ENCODE results near the gene CCDC174.

The CCDC174 gene

GRCh38 chr3:14609941-14610340 is 41.6 kb upstream of the CCDC174 start:
- FAIRE-seq = no peak
- TF ChIP-seq PAX5 (IDR thresholded peaks at IDR 0.05; ENCODE audit: insufficient read depth, low read length, severe bottlenecking) = no peak

GRCh38 chr3:14614189-14614588 is 37.4 kb upstream of the CCDC174 start:
- DNase-seq (ENCODE audit: insufficient read length, low spot score) = no peak
- TF ChIP-seq POLR2A (IDR thresholded peaks at IDR 0.05; ENCODE audit: low read depth, low read length) = no peak
- no peak for TF ChIP-seq PAX5 (IDR thresholded peaks at IDR 0.05; ENCODE audit: insufficient read depth, low read length, severe bottlenecking)
- no peak for TF ChIP-seq POLR2AphosphoS5 (IDR thresholded peaks at IDR 0.05; ENCODE audit: low read depth, low read length)
- TF ChIP-seq TAF1 (IDR thresholded peaks at IDR 0.05; ENCODE audit: low read depth, low read length) = no peak
- TF ChIP-seq POU2F2 (IDR thresholded peaks at IDR 0.05; ENCODE audit: low read depth, low read length) = no peak
- no peak for TF ChIP-seq SPI1 (IDR thresholded peaks at IDR 0.05; ENCODE audit: low read depth, low read length)
- no peak for FAIRE-seq

More at GRCh38 chr3:14609941-14610340, 41.6 kb upstream of the CCDC174 start:
- DNase-seq (ENCODE audit: insufficient read length, low spot score) = no peak

GRCh38 chr3:14614862-14615261 is 36.7 kb upstream of the CCDC174 start:
- FAIRE-seq = no peak
- no peak for DNase-seq (ENCODE audit: insufficient read length, low spot score)
- TF ChIP-seq POLR2AphosphoS5 (IDR thresholded peaks at IDR 0.05; ENCODE audit: low read depth, low read length) (no peak), POU2F2 (IDR thresholded peaks at IDR 0.05; ENCODE audit: low read depth, low read length) (no peak), PAX5 (IDR thresholded peaks at IDR 0.05; ENCODE audit: insufficient read depth, low read length, severe bottlenecking) (no peak), SPI1 (IDR thresholded peaks at IDR 0.05; ENCODE audit: low read depth, low read length) (no peak), TAF1 (IDR thresholded peaks at IDR 0.05; ENCODE audit: low read depth, low read length) (no peak), POLR2A (IDR thresholded peaks at IDR 0.05; ENCODE audit: low read depth, low read length) (no peak)

- DNase-seq (ENCODE audit: insufficient read length, low spot score) (no peak), FAIRE-seq (no peak)
- TF ChIP-seq TAF1 (IDR thresholded peaks at IDR 0.05; ENCODE audit: low read depth, low read length) = no peak
- TF ChIP-seq POLR2A (IDR thresholded peaks at IDR 0.05; ENCODE audit: low read depth, low read length) = no peak
- TF ChIP-seq PAX5 (IDR thresholded peaks at IDR 0.05; ENCODE audit: insufficient read depth, low read length, severe bottlenecking) = no peak
- TF ChIP-seq POLR2AphosphoS5 (IDR thresholded peaks at IDR 0.05; ENCODE audit: low read depth, low read length) = no peak
- no peak for TF ChIP-seq SPI1 (IDR thresholded peaks at IDR 0.05; ENCODE audit: low read depth, low read length)
- no peak for TF ChIP-seq POU2F2 (IDR thresholded peaks at IDR 0.05; ENCODE audit: low read depth, low read length)
Measured at GRCh38 chr3:14616606-14617507, 34.7 kb upstream of the CCDC174 start.

GRCh38 chr3:14617508-14618023 is 34.0 kb upstream of the CCDC174 start:
- FAIRE-seq = no peak

GRCh38 chr3:14619605-14620004 is 32.0 kb upstream of the CCDC174 start:
- no peak for FAIRE-seq
- no peak for TF ChIP-seq POLR2A (IDR thresholded peaks at IDR 0.05; ENCODE audit: low read depth, low read length)
- no peak for TF ChIP-seq SPI1 (IDR thresholded peaks at IDR 0.05; ENCODE audit: low read depth, low read length)
- no peak for TF ChIP-seq POLR2AphosphoS5 (IDR thresholded peaks at IDR 0.05; ENCODE audit: low read depth, low read length)
- no peak for TF ChIP-seq PAX5 (IDR thresholded peaks at IDR 0.05; ENCODE audit: insufficient read depth, low read length, severe bottlenecking)
- no peak for TF ChIP-seq POU2F2 (IDR thresholded peaks at IDR 0.05; ENCODE audit: low read depth, low read length)
- no peak for TF ChIP-seq TAF1 (IDR thresholded peaks at IDR 0.05; ENCODE audit: low read depth, low read length)
- DNase-seq (ENCODE audit: insufficient read length, low spot score) = no peak

More at GRCh38 chr3:14617508-14618023, 34.0 kb upstream of the CCDC174 start:
- TF ChIP-seq TAF1 (IDR thresholded peaks at IDR 0.05; ENCODE audit: low read depth, low read length) = no peak
- TF ChIP-seq SPI1 (IDR thresholded peaks at IDR 0.05; ENCODE audit: low read depth, low read length) = no peak
- TF ChIP-seq POLR2A (IDR thresholded peaks at IDR 0.05; ENCODE audit: low read depth, low read length) = no peak
- no peak for TF ChIP-seq PAX5 (IDR thresholded peaks at IDR 0.05; ENCODE audit: insufficient read depth, low read length, severe bottlenecking)
- TF ChIP-seq POLR2AphosphoS5 (IDR thresholded peaks at IDR 0.05; ENCODE audit: low read depth, low read length) = no peak
- no peak for TF ChIP-seq POU2F2 (IDR thresholded peaks at IDR 0.05; ENCODE audit: low read depth, low read length)
- no peak for DNase-seq (ENCODE audit: insufficient read length, low spot score)

GRCh38 chr3:14620512-14620911 is 31.1 kb upstream of the CCDC174 start:
- DNase-seq (ENCODE audit: insufficient read length, low spot score) (no peak), FAIRE-seq (no peak)
- no peak for TF ChIP-seq POLR2A (IDR thresholded peaks at IDR 0.05; ENCODE audit: low read depth, low read length)
- TF ChIP-seq POU2F2 (IDR thresholded peaks at IDR 0.05; ENCODE audit: low read depth, low read length) = no peak
- TF ChIP-seq SPI1 (IDR thresholded peaks at IDR 0.05; ENCODE audit: low read depth, low read length) = no peak
- TF ChIP-seq PAX5 (IDR thresholded peaks at IDR 0.05; ENCODE audit: insufficient read depth, low read length, severe bottlenecking) = no peak
- TF ChIP-seq POLR2AphosphoS5 (IDR thresholded peaks at IDR 0.05; ENCODE audit: low read depth, low read length) = no peak
- no peak for TF ChIP-seq TAF1 (IDR thresholded peaks at IDR 0.05; ENCODE audit: low read depth, low read length)

- TF ChIP-seq POLR2A (IDR thresholded peaks at IDR 0.05; ENCODE audit: low read depth, low read length) = no peak
- TF ChIP-seq SPI1 (IDR thresholded peaks at IDR 0.05; ENCODE audit: low read depth, low read length) = no peak
- no peak for TF ChIP-seq POU2F2 (IDR thresholded peaks at IDR 0.05; ENCODE audit: low read depth, low read length)
- TF ChIP-seq POLR2AphosphoS5 (IDR thresholded peaks at IDR 0.05; ENCODE audit: low read depth, low read length) = no peak
- FAIRE-seq (no peak), DNase-seq (ENCODE audit: insufficient read length, low spot score) (no peak)
Measured at GRCh38 chr3:14621093-14621492, 30.5 kb upstream of the CCDC174 start.

GRCh38 chr3:14622368-14622767 is 29.2 kb upstream of the CCDC174 start:
- TF ChIP-seq TAF1 (IDR thresholded peaks at IDR 0.05; ENCODE audit: low read depth, low read length) (no peak), SPI1 (IDR thresholded peaks at IDR 0.05; ENCODE audit: low read depth, low read length) (no peak), POLR2AphosphoS5 (IDR thresholded peaks at IDR 0.05; ENCODE audit: low read depth, low read length) (no peak), POU2F2 (IDR thresholded peaks at IDR 0.05; ENCODE audit: low read depth, low read length) (no peak), POLR2A (IDR thresholded peaks at IDR 0.05; ENCODE audit: low read depth, low read length) (no peak), PAX5 (IDR thresholded peaks at IDR 0.05; ENCODE audit: insufficient read depth, low read length, severe bottlenecking) (no peak)
- FAIRE-seq (no peak), DNase-seq (ENCODE audit: insufficient read length, low spot score) (no peak)

All from GM12891 (cell line).